ENCODE results near the gene GNAT2. TPM values are rescaled to one million over a fixed set of nuclear protein-coding genes. Genes with fewer than 3 reads are reported as not detected.
A peak's percentile ranks its signal among the peaks of the same experiment; 100 is the strongest.

Gene GNAT2
- total RNA-seq, 1 donor from 2014 or later, result 0.44 TPM

GRCh38 chr1:109578947-109579443 is 40.4 kb downstream of the GNAT2 start:
- peaks cover 39% of the 10 kb centered on the region for H3K36me3 Mint-ChIP-seq (ENCODE audit: low read depth)

GRCh38 chr1:109573785-109574184 is 45.6 kb downstream of the GNAT2 start:
- no peaks in the 10 kb centered on the region for H3K27me3 Mint-ChIP-seq (ENCODE audit: insufficient read depth)
- DNase-seq (ENCODE audit: low spot score), result no peak
- H3K27ac Mint-ChIP-seq, result peak overlapping the region; percentile 21
- H3K9me3 Mint-ChIP-seq, result no peaks in the 10 kb centered on the region
- H3K4me3 Mint-ChIP-seq, result no peak overlapping the region
- peaks cover 12% of the 10 kb centered on the region for H3K4me1 Mint-ChIP-seq (ENCODE audit: low read depth)
- intact Hi-C loops (cut with micrococcal nuclease), result no loop called here
- peaks cover 12% of the 10 kb centered on the region for H3K36me3 Mint-ChIP-seq (ENCODE audit: low read depth)

More at GRCh38 chr1:109578947-109579443, 40.4 kb downstream of the GNAT2 start:
- intact Hi-C loops (cut with micrococcal nuclease), result no loop called here
- H3K27me3 Mint-ChIP-seq (ENCODE audit: insufficient read depth), result no peaks in the 10 kb centered on the region
- H3K27ac Mint-ChIP-seq, result peak overlapping the region; percentile 44
- H3K9me3 Mint-ChIP-seq, result no peaks in the 10 kb centered on the region
- H3K4me1 Mint-ChIP-seq (ENCODE audit: low read depth), result peaks cover 6% of the 10 kb centered on the region
- no peak for DNase-seq (ENCODE audit: low spot score)
- H3K4me3 Mint-ChIP-seq, result no peak overlapping the region

GRCh38 chr1:109570414-109570813 is 49.0 kb downstream of the GNAT2 start:
- Mint-ChIP-seq H3K36me3 (ENCODE audit: low read depth) (peaks cover 2% of the 10 kb centered on the region), H3K27ac (no peak overlapping the region), H3K9me3 (no peaks in the 10 kb centered on the region), H3K27me3 (ENCODE audit: insufficient read depth) (no peaks in the 10 kb centered on the region), H3K4me3 (no peak overlapping the region), H3K4me1 (ENCODE audit: low read depth) (peaks cover 28% of the 10 kb centered on the region)
- intact Hi-C loops (cut with micrococcal nuclease), result no loop called here
- DNase-seq (ENCODE audit: low spot score), result no peak

- H3K36me3 Mint-ChIP-seq (ENCODE audit: low read depth), result peaks cover 1% of the 10 kb centered on the region
- H3K4me3 Mint-ChIP-seq, result no peak overlapping the region
- no peaks in the 10 kb centered on the region for H3K9me3 Mint-ChIP-seq
Observed at GRCh38 chr1:109569323-109569722, 50.1 kb downstream of the GNAT2 start.

GRCh38 chr1:109567877-109568672 is 51.3 kb downstream of the GNAT2 start:
- Mint-ChIP-seq H3K27ac (no peak overlapping the region), H3K27me3 (ENCODE audit: insufficient read depth) (no peaks in the 10 kb centered on the region), H3K36me3 (ENCODE audit: low read depth) (peaks cover 3% of the 10 kb centered on the region), H3K4me1 (ENCODE audit: low read depth) (peaks cover 34% of the 10 kb centered on the region), H3K4me3 (no peak overlapping the region), H3K9me3 (no peaks in the 10 kb centered on the region)
- intact Hi-C loops (cut with micrococcal nuclease), result no loop called here
- DNase-seq (ENCODE audit: low spot score), result no peak

More at GRCh38 chr1:109569323-109569722, 50.1 kb downstream of the GNAT2 start:
- H3K4me1 Mint-ChIP-seq (ENCODE audit: low read depth), result peaks cover 31% of the 10 kb centered on the region
- no peak for DNase-seq (ENCODE audit: low spot score)
- no peaks in the 10 kb centered on the region for H3K27me3 Mint-ChIP-seq (ENCODE audit: insufficient read depth)
- intact Hi-C loops (cut with micrococcal nuclease), result no loop called here
- no peak overlapping the region for H3K27ac Mint-ChIP-seq

- no peaks in the 10 kb centered on the region for H3K27me3 Mint-ChIP-seq (ENCODE audit: insufficient read depth)
- H3K36me3 Mint-ChIP-seq (ENCODE audit: low read depth), result peaks cover 3% of the 10 kb centered on the region
- no peak overlapping the region for H3K4me3 Mint-ChIP-seq
- no peaks in the 10 kb centered on the region for H3K9me3 Mint-ChIP-seq
- DNase-seq (ENCODE audit: low spot score), result no peak
- intact Hi-C loops (cut with micrococcal nuclease), result no loop called here
- H3K4me1 Mint-ChIP-seq (ENCODE audit: low read depth), result peaks cover 25% of the 10 kb centered on the region
- H3K27ac Mint-ChIP-seq, result no peak overlapping the region
Observed at GRCh38 chr1:109566982-109567381, 52.4 kb downstream of the GNAT2 start.

GRCh38 chr1:109565241-109565640 is 54.2 kb downstream of the GNAT2 start:
- Mint-ChIP-seq H3K27ac (no peak overlapping the region), H3K27me3 (ENCODE audit: insufficient read depth) (no peaks in the 10 kb centered on the region), H3K9me3 (no peaks in the 10 kb centered on the region), H3K4me3 (no peak overlapping the region), H3K4me1 (ENCODE audit: low read depth) (peaks cover 30% of the 10 kb centered on the region), H3K36me3 (ENCODE audit: low read depth) (peaks cover 3% of the 10 kb centered on the region)
- DNase-seq (ENCODE audit: low spot score), result no peak
- intact Hi-C loops (cut with micrococcal nuclease), result no loop called here

- H3K27me3 Mint-ChIP-seq (ENCODE audit: insufficient read depth), result no peaks in the 10 kb centered on the region
- intact Hi-C loops (cut with micrococcal nuclease), result no loop called here
- H3K27ac Mint-ChIP-seq, result peak overlapping the region; percentile 6
- no peaks in the 10 kb centered on the region for H3K9me3 Mint-ChIP-seq
- DNase-seq (ENCODE audit: low spot score), result no peak
- peaks cover 4% of the 10 kb centered on the region for H3K36me3 Mint-ChIP-seq (ENCODE audit: low read depth)
- H3K4me3 Mint-ChIP-seq, result no peak overlapping the region
- peaks cover 39% of the 10 kb centered on the region for H3K4me1 Mint-ChIP-seq (ENCODE audit: low read depth)
Observed at GRCh38 chr1:109564194-109564878, 55.1 kb downstream of the GNAT2 start.

GRCh38 chr1:109559995-109560394 is 59.4 kb downstream of the GNAT2 start:
- H3K4me1 Mint-ChIP-seq (ENCODE audit: low read depth), result peaks cover 42% of the 10 kb centered on the region
- no peak for DNase-seq (ENCODE audit: low spot score)
- no peak overlapping the region for H3K27ac Mint-ChIP-seq
- peaks cover 11% of the 10 kb centered on the region for H3K36me3 Mint-ChIP-seq (ENCODE audit: low read depth)
- H3K4me3 Mint-ChIP-seq, result no peak overlapping the region
- intact Hi-C loops (cut with micrococcal nuclease), result no loop called here
- no peaks in the 10 kb centered on the region for H3K27me3 Mint-ChIP-seq (ENCODE audit: insufficient read depth)
- H3K9me3 Mint-ChIP-seq, result no peaks in the 10 kb centered on the region

- Mint-ChIP-seq H3K27ac (no peak overlapping the region), H3K9me3 (no peaks in the 10 kb centered on the region), H3K27me3 (ENCODE audit: insufficient read depth) (no peaks in the 10 kb centered on the region), H3K4me1 (ENCODE audit: low read depth) (peaks cover 51% of the 10 kb centered on the region), H3K36me3 (ENCODE audit: low read depth) (peaks cover 11% of the 10 kb centered on the region), H3K4me3 (no peak overlapping the region)
- DNase-seq (ENCODE audit: low spot score), result no peak
- intact Hi-C loops (cut with micrococcal nuclease), result no loop called here
Observed at GRCh38 chr1:109557520-109557919, 61.9 kb downstream of the GNAT2 start.

GRCh38 chr1:109556563-109556962 is 62.9 kb downstream of the GNAT2 start:
- Mint-ChIP-seq H3K4me3 (no peak overlapping the region), H3K4me1 (ENCODE audit: low read depth) (peaks cover 52% of the 10 kb centered on the region), H3K27me3 (ENCODE audit: insufficient read depth) (no peaks in the 10 kb centered on the region), H3K9me3 (no peaks in the 10 kb centered on the region), H3K27ac (no peak overlapping the region), H3K36me3 (ENCODE audit: low read depth) (peaks cover 11% of the 10 kb centered on the region)
- DNase-seq (ENCODE audit: low spot score), result no peak
- intact Hi-C loops (cut with micrococcal nuclease), result no loop called here
